Measurements from ENCODE around the gene KDM4B.

KDM4B gene

DNA sequence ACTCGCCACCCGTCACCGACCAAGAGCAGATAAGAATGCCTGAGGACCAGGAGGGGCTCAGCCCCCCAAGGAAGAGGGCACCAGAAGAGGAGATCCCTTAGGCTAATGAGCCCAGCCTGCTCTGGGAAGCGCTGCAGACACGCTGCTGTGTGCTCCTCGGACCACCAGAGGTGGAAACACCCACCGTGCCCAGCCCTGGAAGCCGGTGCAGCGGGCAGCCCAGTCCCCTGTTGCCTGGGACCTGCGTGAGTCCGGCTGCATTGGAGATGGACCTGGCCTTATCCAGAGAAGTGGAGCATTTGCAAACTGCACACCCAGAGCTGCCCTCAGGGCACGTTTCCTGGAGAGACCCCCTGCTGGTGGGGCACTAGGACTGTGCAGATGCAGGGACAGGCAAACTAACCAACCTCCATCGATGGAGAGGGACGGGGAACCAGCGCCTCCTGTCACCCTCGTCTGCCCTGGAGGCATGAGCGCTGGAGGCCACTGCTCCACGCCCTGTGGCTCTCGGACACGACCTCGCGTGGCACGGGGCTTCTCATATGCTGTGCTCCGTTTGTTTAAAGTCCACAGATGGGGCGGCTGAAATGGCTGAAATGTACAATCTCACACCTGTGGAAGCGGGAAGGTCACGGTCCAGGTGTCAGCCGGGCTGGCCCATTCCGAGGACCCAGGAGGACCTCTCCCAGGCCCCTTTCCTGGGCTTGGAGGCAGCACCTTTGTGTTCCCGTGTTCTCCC, 153.9 kb downstream of the KDM4B start:
- no peak for DNase-seq (ENCODE audit: low read depth)

GRCh38 chr19:5123646-5124045, 154.7 kb downstream of the KDM4B start:
- no peak for DNase-seq (ENCODE audit: low read depth)

- DNase-seq (ENCODE audit: low read depth): no peak
Observed at GRCh38 chr19:5124111-5124855, 155.4 kb downstream of the KDM4B start.

GRCh38 chr19:5125376-5125775, 156.5 kb downstream of the KDM4B start:
- no peak for DNase-seq (ENCODE audit: low read depth)

GRCh38 chr19:5125797-5126497, 157.0 kb downstream of the KDM4B start:
- DNase-seq (ENCODE audit: low read depth): no peak

GRCh38 chr19:5126498-5127223, 157.7 kb downstream of the KDM4B start:
- no peak for DNase-seq (ENCODE audit: low read depth)

DNA sequence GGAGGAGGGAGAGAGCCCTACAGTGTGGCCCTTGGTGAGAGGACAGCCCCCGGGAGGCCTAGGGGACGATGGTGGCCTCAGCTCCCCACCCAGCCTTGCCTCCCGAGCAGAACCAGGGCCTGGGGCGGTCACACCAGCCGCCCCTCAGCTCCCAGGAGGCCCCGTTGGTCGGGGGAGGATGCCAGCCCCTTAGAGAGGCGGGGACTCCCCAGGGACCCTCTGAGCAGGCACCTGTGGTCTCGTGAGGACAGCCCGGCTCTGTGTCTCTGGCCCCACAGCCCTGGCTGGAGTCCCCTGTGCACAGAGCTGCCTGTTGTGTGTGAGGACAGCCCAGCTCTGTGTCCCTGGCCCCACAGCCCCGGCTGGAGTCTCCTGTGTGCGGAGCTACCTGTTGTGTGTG, 158.8 kb downstream of the KDM4B start:
- DNase-seq (ENCODE audit: low read depth): no peak

GRCh38 chr19:5128251-5128935, 159.5 kb downstream of the KDM4B start:
- no peak for DNase-seq (ENCODE audit: low read depth)

GRCh38 chr19:5128936-5129389, 160.1 kb downstream of the KDM4B start:
- no peak for DNase-seq (ENCODE audit: low read depth)

GRCh38 chr19:5129691-5130090, 160.8 kb downstream of the KDM4B start:
- no peak for DNase-seq (ENCODE audit: low read depth)

DNA sequence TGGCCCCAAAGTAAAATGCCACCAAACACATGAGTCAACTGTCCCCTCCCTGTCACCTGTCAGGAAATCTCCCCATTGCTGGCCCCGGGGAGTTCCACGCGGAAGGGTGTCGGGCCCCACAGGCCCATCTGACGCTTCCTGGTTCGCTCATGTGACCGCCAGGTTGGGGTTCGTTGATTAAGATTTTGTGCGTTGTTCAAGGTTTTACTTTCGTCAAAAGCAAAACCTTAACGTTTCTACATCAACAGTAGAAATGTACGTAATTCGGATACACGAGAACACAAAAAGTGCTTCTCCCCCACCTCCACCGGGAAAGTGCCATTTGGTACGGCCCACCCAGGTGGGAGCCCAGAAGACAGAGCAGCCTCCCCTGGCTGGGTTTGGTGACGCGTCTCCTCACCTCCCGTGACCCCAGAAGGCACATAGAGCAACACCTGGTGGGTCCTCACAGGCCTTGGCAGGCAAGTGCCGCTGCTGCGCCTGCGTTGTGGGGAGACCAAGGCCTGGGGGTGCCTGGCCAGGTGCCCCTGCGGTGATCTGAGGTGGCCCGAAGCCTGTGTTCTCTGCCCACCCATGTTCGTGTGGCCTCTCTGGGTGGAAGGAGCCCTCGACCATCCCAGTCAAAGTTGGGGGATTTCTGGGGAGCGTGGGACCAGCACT, 161.6 kb downstream of the KDM4B start:
- peak; percentile 56 for DNase-seq (ENCODE audit: low read depth)

GRCh38 chr19:5131031-5131505, 162.2 kb downstream of the KDM4B start:
- DNase-seq (ENCODE audit: low read depth): no peak

DNA sequence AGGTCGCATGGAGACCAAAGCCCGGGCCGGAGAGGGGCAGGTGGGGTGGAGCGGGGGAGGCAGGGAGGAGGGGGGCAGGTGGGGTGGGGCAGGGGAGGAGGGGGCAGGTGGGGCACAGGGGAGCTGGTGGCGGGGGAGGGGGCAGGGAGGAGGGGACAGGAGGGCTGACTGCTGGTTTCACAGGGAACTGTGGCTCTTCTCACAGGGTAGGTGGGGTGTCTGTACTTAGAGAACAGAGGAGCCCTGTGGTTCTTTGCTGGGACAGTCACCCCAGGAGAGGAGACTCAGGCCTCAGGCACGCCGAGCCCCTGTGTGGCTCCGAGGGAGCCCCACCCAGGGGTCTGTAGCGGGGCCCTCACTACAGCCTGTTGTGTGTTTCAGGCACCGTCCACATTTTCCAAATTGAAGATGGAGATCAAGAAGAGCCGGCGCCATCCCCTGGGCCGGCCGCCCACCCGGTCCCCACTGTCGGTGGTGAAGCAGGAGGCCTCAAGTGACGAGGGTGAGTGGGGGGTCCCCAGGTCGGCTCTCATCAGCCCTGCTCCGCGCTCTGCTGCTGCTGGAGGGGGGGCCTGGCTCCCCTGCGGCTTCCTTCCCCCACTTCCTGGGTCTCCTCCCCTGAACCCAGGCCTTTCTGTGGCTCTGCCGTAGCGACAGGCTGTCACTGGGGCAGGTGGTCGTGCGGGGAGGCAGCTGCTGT, 162.7 kb downstream of the KDM4B start:
- no peak for DNase-seq (ENCODE audit: low read depth)

GRCh38 chr19:5132206-5132560, 163.3 kb downstream of the KDM4B start:
- no peak for DNase-seq (ENCODE audit: low read depth)

GRCh38 chr19:5132698-5133651, 164.1 kb downstream of the KDM4B start:
- no peak for DNase-seq (ENCODE audit: low read depth)

DNA sequence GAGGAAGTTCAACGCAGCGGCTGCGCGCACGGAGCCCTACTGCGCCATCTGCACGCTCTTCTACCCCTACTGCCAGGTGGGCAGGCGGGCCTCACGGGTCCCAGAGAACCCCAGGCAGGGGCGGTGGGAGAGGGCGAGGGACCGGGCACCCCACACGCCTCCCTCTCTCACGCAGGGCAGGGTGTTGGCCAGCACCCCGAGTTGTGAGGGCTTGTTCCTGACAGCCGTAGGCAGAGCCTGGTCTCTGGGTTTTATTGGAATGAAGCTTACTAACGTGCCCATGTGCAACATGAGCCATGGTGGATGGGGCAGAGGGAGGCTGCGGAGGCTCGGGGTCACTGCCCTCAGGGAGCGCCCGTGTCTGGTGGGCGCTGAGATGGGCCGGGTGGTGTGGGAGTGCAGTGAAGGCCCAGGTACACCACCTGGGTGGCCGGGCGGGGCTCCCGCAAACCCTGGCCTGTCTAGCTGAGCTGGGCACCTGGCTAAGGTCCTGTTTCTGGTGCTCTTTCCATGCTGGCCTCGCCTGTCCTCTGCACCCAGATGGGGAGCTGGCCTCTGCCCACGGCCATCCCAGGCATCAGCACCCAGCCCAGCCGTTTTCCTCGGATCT, 165.2 kb downstream of the KDM4B start:
- DNase-seq (ENCODE audit: low read depth): no peak

GRCh38 chr19:5134691-5135090, 165.8 kb downstream of the KDM4B start:
- DNase-seq (ENCODE audit: low read depth): no peak

DNA sequence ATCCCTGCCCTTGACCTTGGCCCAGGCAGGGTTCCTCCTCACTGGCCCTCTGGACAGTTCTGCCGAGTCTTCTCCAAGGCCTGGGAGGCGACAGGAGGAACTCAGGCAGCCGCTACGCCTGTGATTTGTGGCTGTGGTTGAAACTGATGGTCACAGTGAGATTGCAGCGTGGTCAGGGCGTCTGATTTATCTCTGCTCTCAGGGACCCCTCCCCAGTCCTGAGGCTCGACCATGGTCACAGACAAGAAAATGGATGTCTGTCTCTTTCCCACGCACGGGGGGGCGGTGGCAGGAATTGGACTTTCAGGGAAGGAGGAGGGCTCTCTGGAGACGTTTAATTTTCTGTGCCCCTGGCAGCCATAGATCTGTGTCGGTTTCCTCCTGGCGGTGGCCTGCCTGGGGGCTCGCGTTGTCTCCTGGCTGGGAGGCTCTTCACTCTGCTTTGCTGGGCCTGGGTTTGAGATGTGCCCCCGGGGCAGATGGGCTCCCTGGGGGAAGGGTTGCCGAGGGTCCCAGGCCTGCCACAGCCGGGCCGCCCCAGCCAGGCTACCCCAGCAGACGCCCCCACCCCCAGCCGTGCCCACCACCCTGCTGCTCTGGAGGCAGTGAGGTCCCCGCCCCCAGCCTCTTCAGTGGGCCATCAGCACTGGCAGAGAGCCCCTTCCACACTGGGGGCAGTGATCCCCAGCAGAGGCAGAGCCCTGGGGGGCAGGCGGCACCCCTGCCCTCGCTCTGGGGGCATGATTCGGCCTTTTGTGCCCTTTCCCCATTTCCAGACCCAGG, 167.4 kb downstream of the KDM4B start:
- no peak for DNase-seq (ENCODE audit: low read depth)
